Immature natural killer cell (primary cell): ENCODE results near the gene PCBP1. TPM values are rescaled to one million over a fixed set of nuclear protein-coding genes. Genes with fewer than 3 reads are reported as not detected.
A peak's percentile ranks its signal among the peaks of the same experiment; 100 is the strongest.
"Not testable (repeated sequence)": the region's sequence is repeated elsewhere in the genome, so short reads cannot be mapped to it uniquely, and the experiment has no call there.

Source experiments
- DNase-seq, 3 donors: peaks; one replicate each; pipeline ENCODE4 v3.0.0; 2022; ENCODE audit warnings: mixed read lengths in 1 of 3
- H3K27ac Mint-ChIP-seq, 6 donors: one replicate each; pipeline ENCODE4 v1.8.0; 2020; ENCODE audit warnings: mixed read lengths in 6 of 6, mild to moderate bottlenecking in 5 of 6, inconsistent platforms in 4 of 6, moderate library complexity in 3 of 6
- H3K27me3 Mint-ChIP-seq, 3 donors: one replicate each; pipeline ENCODE4 v1.8.0; 2020 to 2021; ENCODE audit warnings: low read depth in 3 of 3, mild to moderate bottlenecking in 3 of 3, mixed read lengths in 3 of 3, moderate library complexity in 3 of 3, inconsistent platforms in 1 of 3
- H3K36me3 Mint-ChIP-seq, 3 donors: one replicate each; pipeline ENCODE4 v1.8.0; 2020; ENCODE audit warnings: mixed read lengths in 3 of 3, inconsistent platforms in 2 of 3, mild to moderate bottlenecking in 2 of 3
- H3K4me1 Mint-ChIP-seq, 2 donors: one replicate each; pipeline ENCODE4 v1.8.0; 2020; ENCODE audit warnings: inconsistent platforms in 2 of 2, mild to moderate bottlenecking in 2 of 2, mixed read lengths in 2 of 2, moderate library complexity in 1 of 2
- H3K4me3 Mint-ChIP-seq, 5 donors: one replicate each; pipeline ENCODE4 v1.8.0; 2020; ENCODE audit warnings: mild to moderate bottlenecking in 5 of 5, mixed read lengths in 5 of 5, inconsistent platforms in 3 of 5, moderate library complexity in 3 of 5
- H3K9me3 Mint-ChIP-seq, 6 donors: one replicate each; pipeline ENCODE4 v1.8.0; 2020; ENCODE audit warnings: mild to moderate bottlenecking in 6 of 6, mixed read lengths in 6 of 6, inconsistent platforms in 4 of 6, moderate library complexity in 3 of 6
- polyA plus RNA-seq, 3 donors: library from polyadenylated mRNA; unstranded; fragments of 300-500 nt; fragmentation: Illumina TruSeq; gene quantifications; one replicate each; pipeline ENCODE4 v1.2.3, GENCODE V29; 2021

PCBP1 gene
- polyA plus RNA-seq, 3 donors from 2014 or later, result 184 to 233 (median 232) TPM

DNA sequence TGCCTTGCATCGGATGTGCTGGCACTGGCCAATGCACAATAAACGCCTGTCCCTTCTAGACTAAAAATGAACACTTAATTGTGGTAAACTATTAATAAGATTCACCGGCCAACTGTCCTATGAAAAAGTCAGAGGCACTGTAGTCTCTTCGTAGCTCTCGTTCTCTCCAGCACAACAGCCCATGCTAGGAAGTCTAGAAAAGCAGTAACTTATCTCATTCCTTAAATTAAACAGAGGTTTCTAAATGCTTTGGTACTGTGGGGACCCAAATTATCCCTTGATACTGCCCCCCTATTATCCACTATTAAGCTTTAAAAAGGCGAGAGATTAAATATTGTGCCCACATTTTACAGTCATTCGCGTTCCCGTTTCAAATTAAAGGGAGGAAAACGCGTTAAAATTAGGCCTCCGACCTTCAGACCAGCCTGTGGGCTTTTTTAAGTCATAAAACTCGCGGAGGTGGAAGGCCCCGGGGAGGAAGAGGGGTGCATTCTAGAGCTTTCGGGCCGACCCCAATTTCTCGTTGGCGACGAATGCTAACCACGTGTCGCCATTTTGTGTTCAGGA is 1.5 kb upstream of the PCBP1 start:
- peaks cover 66 to 68% of the 10 kb centered on the region in 2 donors for H3K4me1 Mint-ChIP-seq
- peaks cover 24 to 45% (median 41%) of the 10 kb centered on the region in 3 donors for H3K27me3 Mint-ChIP-seq
- peaks cover 20 to 35% (median 32%) of the 10 kb centered on the region in 3 donors for H3K36me3 Mint-ChIP-seq
- H3K27ac Mint-ChIP-seq, result peak overlapping the region; percentile 99 to 100 (median 100)
- peak overlapping the region; percentile 88 to 99 (median 97) for H3K4me3 Mint-ChIP-seq
- peaks cover 0 to 3% (median 0%) of the 10 kb centered on the region in 6 donors for H3K9me3 Mint-ChIP-seq
- peak in 1 of 3 donors; percentile 38 for DNase-seq

- Mint-ChIP-seq H3K36me3 (peaks cover 17 to 33% (median 30%) of the 10 kb centered on the region in 3 donors), H3K4me1 (peaks cover 70 to 71% of the 10 kb centered on the region in 2 donors), H3K4me3 (peak overlapping the region; percentile 88 to 99 (median 97)), H3K27me3 (peaks cover 24 to 45% (median 41%) of the 10 kb centered on the region in 3 donors), H3K9me3 (peaks cover 0 to 3% (median 0%) of the 10 kb centered on the region in 6 donors), H3K27ac (peak overlapping the region; percentile 99 to 100 (median 100))
- DNase-seq, result peak; percentile 94 to 96 (median 95)
These were observed 919 bp upstream of the PCBP1 start for GRCh38 chr2:70086278-70086837.

DNA sequence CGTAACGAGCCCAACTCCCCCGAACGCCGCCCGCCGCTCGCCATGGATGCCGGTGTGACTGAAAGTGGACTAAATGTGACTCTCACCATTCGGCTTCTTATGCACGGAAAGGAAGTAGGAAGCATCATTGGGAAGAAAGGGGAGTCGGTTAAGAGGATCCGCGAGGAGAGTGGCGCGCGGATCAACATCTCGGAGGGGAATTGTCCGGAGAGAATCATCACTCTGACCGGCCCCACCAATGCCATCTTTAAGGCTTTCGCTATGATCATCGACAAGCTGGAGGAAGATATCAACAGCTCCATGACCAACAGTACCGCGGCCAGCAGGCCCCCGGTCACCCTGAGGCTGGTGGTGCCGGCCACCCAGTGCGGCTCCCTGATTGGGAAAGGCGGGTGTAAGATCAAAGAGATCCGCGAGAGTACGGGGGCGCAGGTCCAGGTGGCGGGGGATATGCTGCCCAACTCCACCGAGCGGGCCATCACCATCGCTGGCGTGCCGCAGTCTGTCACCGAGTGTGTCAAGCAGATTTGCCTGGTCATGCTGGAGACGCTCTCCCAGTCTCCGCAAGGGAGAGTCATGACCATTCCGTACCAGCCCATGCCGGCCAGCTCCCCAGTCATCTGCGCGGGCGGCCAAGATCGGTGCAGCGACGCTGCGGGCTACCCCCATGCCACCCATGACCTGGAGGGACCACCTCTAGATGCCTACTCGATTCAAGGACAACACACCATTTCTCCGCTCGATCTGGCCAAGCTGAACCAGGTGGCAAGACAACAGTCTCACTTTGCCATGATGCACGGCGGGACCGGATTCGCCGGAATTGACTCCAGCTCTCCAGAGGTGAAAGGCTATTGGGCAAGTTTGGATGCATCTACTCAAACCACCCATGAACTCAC is 673 bp downstream of the PCBP1 start:
- Mint-ChIP-seq H3K36me3 (peaks cover 15 to 30% (median 28%) of the 10 kb centered on the region in 3 donors), H3K9me3 (peaks cover 0 to 3% (median 0%) of the 10 kb centered on the region in 6 donors), H3K4me3 (peak overlapping the region; percentile 97 to 99 (median 99)), H3K4me1 (peaks cover 75% of the 10 kb centered on the region in 2 donors), H3K27ac (peak overlapping the region; percentile 96 to 100 (median 98)), H3K27me3 (peaks cover 24 to 45% (median 41%) of the 10 kb centered on the region in 3 donors)
- peak; percentile 50 to 56 (median 52) for DNase-seq

DNA sequence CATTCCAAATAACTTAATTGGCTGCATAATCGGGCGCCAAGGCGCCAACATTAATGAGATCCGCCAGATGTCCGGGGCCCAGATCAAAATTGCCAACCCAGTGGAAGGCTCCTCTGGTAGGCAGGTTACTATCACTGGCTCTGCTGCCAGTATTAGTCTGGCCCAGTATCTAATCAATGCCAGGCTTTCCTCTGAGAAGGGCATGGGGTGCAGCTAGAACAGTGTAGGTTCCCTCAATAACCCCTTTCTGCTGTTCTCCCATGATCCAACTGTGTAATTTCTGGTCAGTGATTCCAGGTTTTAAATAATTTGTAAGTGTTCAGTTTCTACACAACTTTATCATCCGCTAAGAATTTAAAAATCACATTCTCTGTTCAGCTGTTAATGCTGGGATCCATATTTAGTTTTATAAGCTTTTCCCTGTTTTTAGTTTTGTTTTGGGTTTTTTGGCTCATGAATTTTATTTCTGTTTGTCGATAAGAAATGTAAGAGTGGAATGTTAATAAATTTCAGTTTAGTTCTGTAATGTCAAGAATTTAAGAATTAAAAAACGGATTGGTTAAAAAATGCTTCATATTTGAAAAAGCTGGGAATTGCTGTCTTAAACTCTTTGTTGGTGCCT is 1.4 kb downstream of the PCBP1 start:
- Mint-ChIP-seq H3K27me3 (peaks cover 24 to 45% (median 41%) of the 10 kb centered on the region in 3 donors), H3K4me3 (peak overlapping the region; percentile 97 to 99 (median 99)), H3K4me1 (peaks cover 70 to 74% of the 10 kb centered on the region in 2 donors), H3K27ac (peak overlapping the region; percentile 96 to 100 (median 98)), H3K9me3 (peaks cover 0 to 3% (median 0%) of the 10 kb centered on the region in 6 donors), H3K36me3 (peaks cover 12 to 22% (median 20%) of the 10 kb centered on the region in 3 donors)
- DNase-seq, result no peak

DNA sequence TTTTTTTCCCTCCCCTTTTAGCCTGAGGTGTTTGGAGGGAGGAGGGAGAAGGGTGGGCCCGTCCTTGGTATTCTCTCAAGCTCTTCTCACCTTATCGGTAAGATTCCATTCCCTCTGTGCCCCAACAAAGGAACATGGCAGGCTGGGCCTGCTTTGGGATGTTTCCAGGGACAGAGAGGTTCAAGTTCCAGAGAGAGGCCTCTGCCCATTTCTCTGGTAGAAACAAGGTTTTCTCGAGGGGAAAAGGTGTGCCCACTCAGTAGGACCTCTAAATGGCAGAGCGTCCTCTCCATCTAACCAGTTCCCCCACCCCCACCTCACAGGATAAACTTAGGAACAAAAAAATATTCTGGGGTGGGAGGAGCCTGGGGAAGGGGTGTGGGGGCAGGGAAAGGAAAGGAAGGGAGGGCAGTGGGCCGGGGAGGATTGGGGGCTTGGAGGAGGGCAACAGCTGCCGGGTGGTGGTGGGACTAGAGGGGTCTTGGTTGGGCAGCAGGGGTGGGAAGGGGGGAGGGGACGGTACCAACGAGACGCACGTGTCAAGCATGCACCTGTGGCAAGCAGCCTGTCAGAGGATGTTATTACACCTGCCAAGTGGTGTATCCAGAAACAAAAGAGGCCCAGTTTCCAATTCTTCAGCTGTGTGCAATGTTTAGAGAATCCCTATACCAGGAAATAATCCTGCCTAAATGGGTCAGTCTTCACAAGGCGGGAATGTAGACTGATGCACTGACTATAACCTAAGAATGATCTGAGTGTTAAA is 2.1 kb downstream of the PCBP1 start:
- H3K27me3 Mint-ChIP-seq, result peaks cover 24 to 45% (median 41%) of the 10 kb centered on the region in 3 donors
- peak overlapping the region; percentile 97 to 99 (median 99) for H3K4me3 Mint-ChIP-seq
- peaks cover 0 to 3% (median 0%) of the 10 kb centered on the region in 6 donors for H3K9me3 Mint-ChIP-seq
- H3K27ac Mint-ChIP-seq, result peak overlapping the region; percentile 96 to 100 (median 98)
- peaks cover 69 to 73% of the 10 kb centered on the region in 2 donors for H3K4me1 Mint-ChIP-seq
- DNase-seq, result no peak
- H3K36me3 Mint-ChIP-seq, result peaks cover 12 to 20% (median 17%) of the 10 kb centered on the region in 3 donors

GRCh38 chr2:70089983-70090525 is 2.8 kb downstream of the PCBP1 start:
- Mint-ChIP-seq H3K4me3 (peak overlapping the region; percentile 97 to 99 (median 99)), H3K27me3 (peaks cover 24 to 45% (median 39%) of the 10 kb centered on the region in 3 donors), H3K36me3 (peaks cover 12 to 20% (median 17%) of the 10 kb centered on the region in 3 donors), H3K27ac (peak overlapping the region; percentile 96 to 100 (median 98)), H3K9me3 (peaks cover 0 to 3% (median 0%) of the 10 kb centered on the region in 6 donors), H3K4me1 (peaks cover 71 to 73% of the 10 kb centered on the region in 2 donors)
- no peak for DNase-seq

- Mint-ChIP-seq H3K4me1 (peaks cover 71 to 73% of the 10 kb centered on the region in 2 donors), H3K4me3 (peak overlapping the region; percentile 97 to 99 (median 99)), H3K27me3 (peaks cover 26 to 37% (median 31%) of the 10 kb centered on the region in 3 donors), H3K36me3 (peaks cover 12 to 20% (median 17%) of the 10 kb centered on the region in 3 donors), H3K27ac (peak overlapping the region; percentile 96 to 100 (median 98)), H3K9me3 (peaks cover 0 to 3% (median 0%) of the 10 kb centered on the region in 6 donors)
- DNase-seq, result no peak
These were observed 3.5 kb downstream of the PCBP1 start for GRCh38 chr2:70090706-70091334.

DNA sequence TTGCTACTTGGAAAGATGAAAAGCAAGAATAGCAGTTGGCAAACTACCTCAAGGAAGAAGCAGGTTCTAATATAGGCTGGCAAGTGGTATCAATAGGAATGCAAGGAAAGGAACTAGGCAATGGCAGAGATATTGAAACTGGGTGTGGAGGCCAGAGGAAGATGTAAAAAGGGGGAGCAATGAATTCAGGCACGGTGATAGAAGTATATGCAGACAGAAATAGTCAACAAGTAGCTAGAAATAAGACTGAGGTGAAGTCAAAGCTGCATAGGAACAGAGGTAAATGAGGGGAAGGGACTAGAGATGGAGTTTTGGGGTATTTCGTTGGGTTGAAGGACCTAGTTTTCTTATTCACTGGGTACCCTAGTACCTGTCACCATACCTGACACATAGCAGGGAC is 4.1 kb downstream of the PCBP1 start:
- H3K36me3 Mint-ChIP-seq, result peaks cover 12 to 20% (median 17%) of the 10 kb centered on the region in 3 donors
- no peak for DNase-seq
- H3K27ac Mint-ChIP-seq, result peak overlapping the region; percentile 69 to 100 (median 85)
- H3K27me3 Mint-ChIP-seq, result peaks cover 24 to 33% (median 26%) of the 10 kb centered on the region in 3 donors
- peak overlapping the region in 4 of 5 donors; percentile 2 to 66 (median 24) for H3K4me3 Mint-ChIP-seq
- peaks cover 67 to 70% of the 10 kb centered on the region in 2 donors for H3K4me1 Mint-ChIP-seq
- H3K9me3 Mint-ChIP-seq, result peaks cover 0 to 3% (median 0%) of the 10 kb centered on the region in 6 donors

DNA sequence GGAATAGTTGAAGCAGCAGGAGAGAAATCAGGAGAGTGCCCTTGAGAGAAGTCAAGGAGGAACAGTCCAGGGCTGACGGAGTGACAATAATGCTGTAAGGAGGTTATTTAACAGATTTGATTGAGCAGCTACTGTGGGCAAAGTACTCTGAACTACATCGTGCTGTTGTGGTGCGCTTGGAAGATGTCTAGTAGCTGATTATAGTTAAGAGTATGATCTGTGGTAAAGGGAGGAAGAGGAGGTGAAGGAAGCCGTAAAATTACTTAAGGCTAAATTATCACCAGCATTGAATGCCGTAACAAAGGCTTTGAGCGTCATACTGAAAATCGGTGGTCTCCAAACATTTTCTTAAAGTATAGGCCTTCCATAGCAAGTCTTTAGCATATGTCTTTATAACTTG is 4.5 kb downstream of the PCBP1 start:
- Mint-ChIP-seq H3K27me3 (peaks cover 20 to 28% (median 22%) of the 10 kb centered on the region in 3 donors), H3K4me1 (peaks cover 67 to 70% of the 10 kb centered on the region in 2 donors), H3K27ac (peak overlapping the region; percentile 69 to 100 (median 85)), H3K36me3 (peaks cover 12 to 20% (median 17%) of the 10 kb centered on the region in 3 donors), H3K4me3 (peak overlapping the region in 4 of 5 donors; percentile 4 to 66 (median 24)), H3K9me3 (peaks cover 0 to 3% (median 0%) of the 10 kb centered on the region in 6 donors)
- no peak for DNase-seq

DNA sequence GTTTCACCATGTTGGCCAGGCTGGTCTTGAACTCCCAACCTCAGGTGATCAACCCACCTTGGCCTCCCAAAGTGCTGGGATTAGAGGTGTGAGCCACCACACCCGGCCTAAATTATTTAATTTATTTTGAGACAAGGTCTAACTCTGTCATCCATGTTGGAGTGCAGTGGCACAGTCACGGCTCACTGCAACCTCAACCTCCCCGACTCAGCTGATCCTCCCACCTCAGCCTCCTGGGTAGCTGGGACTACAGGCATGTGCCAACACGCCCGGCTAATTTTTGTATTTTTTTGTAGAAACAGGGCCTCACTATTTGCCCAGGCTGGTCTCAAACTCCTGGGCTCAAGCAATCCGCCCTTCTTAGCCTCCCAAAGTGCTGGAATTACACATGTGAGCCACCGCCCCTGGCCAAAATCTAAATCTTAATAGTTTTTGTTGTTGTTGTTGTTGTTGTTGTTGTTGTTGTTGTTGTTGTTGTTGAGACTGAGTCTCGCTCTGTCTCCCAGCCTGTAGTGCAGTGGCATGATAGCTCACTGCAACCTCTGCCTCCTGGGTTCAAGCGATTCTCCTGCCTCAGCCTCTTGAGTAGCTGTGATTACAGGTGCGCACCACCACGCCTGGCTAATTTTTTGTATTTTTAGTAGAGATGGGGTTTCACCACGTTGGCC is 5.4 kb downstream of the PCBP1 start:
- Mint-ChIP-seq H3K4me1 (peaks cover 63 to 70% of the 10 kb centered on the region in 2 donors), H3K4me3 (peak overlapping the region in 1 of 5 donors; percentile 50), H3K27ac (peak overlapping the region in 2 of 6 donors; percentile 29 to 62), H3K27me3 (peaks cover 13 to 20% (median 13%) of the 10 kb centered on the region in 3 donors), H3K36me3 (peaks cover 10 to 17% (median 17%) of the 10 kb centered on the region in 3 donors)
- not testable (repeated sequence) for H3K9me3 Mint-ChIP-seq, DNase-seq
